ENCODE data around the gene PCDH11Y.
"Not testable (repeated sequence)": the region's sequence is repeated elsewhere in the genome, so short reads cannot be mapped to it uniquely, and the experiment has no call there.

Gene PCDH11Y

DNA sequence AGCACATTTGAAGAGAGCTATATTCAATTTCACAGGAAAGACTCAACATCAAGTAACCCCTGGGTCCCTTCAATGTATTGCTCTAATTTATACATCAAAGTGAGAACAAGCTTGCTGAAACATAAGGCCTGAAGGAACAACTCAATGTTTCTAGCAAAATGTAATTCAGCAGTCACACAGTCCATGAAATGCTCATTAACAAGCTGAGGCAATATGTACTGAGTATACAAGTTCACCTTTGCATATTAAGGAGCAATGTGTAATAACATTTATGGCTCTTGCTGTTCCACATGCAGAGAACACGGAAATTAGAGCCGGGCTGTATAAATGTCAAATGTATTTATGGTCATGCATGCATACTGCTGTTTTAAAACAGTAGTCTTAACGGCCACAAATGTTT is 342.1 kb downstream of the PCDH11Y start:
- not testable (repeated sequence) for H3K4me3 ChIP-seq (ENCODE audit: low read depth in 1 of 2, low read length in 2 of 2); H3K9ac ChIP-seq (ENCODE audit: low read depth in 1 of 2, low read length in 2 of 2); H3K36me3 ChIP-seq (ENCODE audit: control insufficient read depth in 1 of 2, insufficient read depth in 2 of 2, low read length in 2 of 2); H3K9me3 ChIP-seq (ENCODE audit: control insufficient read depth in 1 of 2, low read length in 2 of 2); H3K27ac ChIP-seq (ENCODE audit: low read depth, low read length); H3K4me1 ChIP-seq (ENCODE audit: control insufficient read depth in 1 of 2, insufficient read depth in 2 of 2, low read length in 2 of 2); H3K27me3 ChIP-seq (ENCODE audit: control insufficient read depth in 1 of 2, insufficient read depth in 2 of 2, low read length in 2 of 2)

DNA sequence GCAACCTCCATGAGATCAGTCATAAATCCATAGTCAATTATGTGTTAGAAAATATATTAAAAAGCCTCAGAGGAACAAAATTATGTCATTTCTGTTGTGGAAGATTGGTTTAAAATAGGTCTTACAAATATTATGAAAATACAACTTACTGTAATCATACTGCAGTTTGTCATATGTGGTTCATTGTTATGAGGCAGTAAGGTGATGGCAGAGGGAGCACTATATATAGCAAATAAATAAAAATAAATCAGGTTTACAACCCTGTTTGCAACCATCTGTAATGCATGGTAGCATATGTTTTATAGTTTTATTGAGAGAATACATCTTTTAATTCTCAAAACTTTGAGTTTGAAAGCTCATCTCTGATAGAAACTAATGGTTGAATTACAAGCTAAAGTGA is 543.6 kb downstream of the PCDH11Y start:
- H3K4me3 ChIP-seq (ENCODE audit: low read depth in 1 of 2, low read length in 2 of 2); H3K4me1 ChIP-seq (ENCODE audit: control insufficient read depth in 1 of 2, insufficient read depth in 2 of 2, low read length in 2 of 2); H3K27ac ChIP-seq (ENCODE audit: low read depth, low read length); H3K36me3 ChIP-seq (ENCODE audit: control insufficient read depth in 1 of 2, insufficient read depth in 2 of 2, low read length in 2 of 2); H3K9ac ChIP-seq (ENCODE audit: low read depth in 1 of 2, low read length in 2 of 2); H3K9me3 ChIP-seq (ENCODE audit: control insufficient read depth in 1 of 2, low read length in 2 of 2); H3K27me3 ChIP-seq (ENCODE audit: control insufficient read depth in 1 of 2, insufficient read depth in 2 of 2, low read length in 2 of 2): not testable (repeated sequence)

DNA sequence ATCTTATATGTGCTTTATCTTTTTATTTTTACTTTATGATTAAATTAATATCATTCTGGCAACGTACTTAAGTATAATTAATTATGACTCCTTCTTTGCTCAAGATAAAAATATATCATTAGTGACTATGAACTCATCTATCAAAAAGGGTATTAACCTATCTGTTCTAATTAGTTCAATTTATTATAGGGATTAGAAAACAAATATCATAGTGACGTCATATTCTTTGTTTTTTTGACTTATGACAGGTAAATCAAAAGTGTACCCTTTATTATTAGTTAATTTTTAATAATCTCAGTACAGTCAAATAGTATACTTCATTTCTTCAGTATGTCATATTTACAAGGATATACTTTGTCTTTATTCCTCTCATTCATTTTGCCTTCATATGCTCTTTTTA is 638.5 kb downstream of the PCDH11Y start:
- not testable (repeated sequence) for H3K27ac ChIP-seq (ENCODE audit: low read depth, low read length); H3K36me3 ChIP-seq (ENCODE audit: control insufficient read depth in 1 of 2, insufficient read depth in 2 of 2, low read length in 2 of 2); H3K9ac ChIP-seq (ENCODE audit: low read depth in 1 of 2, low read length in 2 of 2); H3K4me3 ChIP-seq (ENCODE audit: low read depth in 1 of 2, low read length in 2 of 2); H3K27me3 ChIP-seq (ENCODE audit: control insufficient read depth in 1 of 2, insufficient read depth in 2 of 2, low read length in 2 of 2); H3K4me1 ChIP-seq (ENCODE audit: control insufficient read depth in 1 of 2, insufficient read depth in 2 of 2, low read length in 2 of 2); H3K9me3 ChIP-seq (ENCODE audit: control insufficient read depth in 1 of 2, low read length in 2 of 2)

DNA sequence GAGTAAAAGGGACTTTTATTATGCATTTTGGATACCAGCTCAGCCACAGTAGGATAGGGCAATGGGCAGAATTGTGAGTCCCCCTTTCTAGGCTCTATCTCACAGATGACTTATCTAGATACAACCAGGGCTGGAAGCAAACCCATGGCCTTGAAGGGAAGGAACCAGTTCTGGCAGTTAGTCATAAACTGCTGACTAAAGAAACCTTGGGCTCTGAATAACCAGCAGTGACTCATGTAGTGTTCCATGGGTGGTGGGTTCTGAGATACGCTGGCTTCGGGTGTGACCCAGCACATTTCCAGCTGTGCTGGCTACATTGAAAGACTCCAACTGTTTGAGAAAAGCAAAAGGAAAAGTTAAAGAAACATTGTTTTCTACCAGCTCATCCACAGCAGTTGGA is 679.2 kb downstream of the PCDH11Y start:
- not testable (repeated sequence) for H3K27me3 ChIP-seq (ENCODE audit: control insufficient read depth in 1 of 2, insufficient read depth in 2 of 2, low read length in 2 of 2); H3K36me3 ChIP-seq (ENCODE audit: control insufficient read depth in 1 of 2, insufficient read depth in 2 of 2, low read length in 2 of 2); H3K4me3 ChIP-seq (ENCODE audit: low read depth in 1 of 2, low read length in 2 of 2); H3K9me3 ChIP-seq (ENCODE audit: control insufficient read depth in 1 of 2, low read length in 2 of 2); H3K27ac ChIP-seq (ENCODE audit: low read depth, low read length); H3K4me1 ChIP-seq (ENCODE audit: control insufficient read depth in 1 of 2, insufficient read depth in 2 of 2, low read length in 2 of 2); H3K9ac ChIP-seq (ENCODE audit: low read depth in 1 of 2, low read length in 2 of 2)

DNA sequence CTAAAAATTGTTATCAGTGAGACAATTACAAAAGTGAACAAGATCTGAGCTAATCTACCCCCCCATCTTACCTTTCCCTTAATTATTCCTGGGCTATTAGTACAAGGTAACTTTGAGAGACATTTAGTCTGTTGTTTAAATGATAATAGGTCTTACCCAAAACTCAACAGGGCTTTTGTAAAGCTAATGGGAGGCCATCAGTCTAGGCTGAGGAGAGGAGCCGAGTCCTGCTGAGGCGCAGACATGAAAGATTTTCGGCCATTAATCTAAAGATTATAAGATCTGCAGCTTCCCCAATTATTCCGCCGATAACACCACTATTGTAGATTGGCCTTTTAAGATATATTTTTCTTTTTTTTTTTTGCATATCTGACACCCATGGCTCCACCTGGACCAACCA is 708.6 kb downstream of the PCDH11Y start:
- not testable (repeated sequence) for H3K4me3 ChIP-seq (ENCODE audit: low read depth in 1 of 2, low read length in 2 of 2); H3K27ac ChIP-seq (ENCODE audit: low read depth, low read length); H3K9me3 ChIP-seq (ENCODE audit: control insufficient read depth in 1 of 2, low read length in 2 of 2); H3K36me3 ChIP-seq (ENCODE audit: control insufficient read depth in 1 of 2, insufficient read depth in 2 of 2, low read length in 2 of 2); H3K27me3 ChIP-seq (ENCODE audit: control insufficient read depth in 1 of 2, insufficient read depth in 2 of 2, low read length in 2 of 2); H3K9ac ChIP-seq (ENCODE audit: low read depth in 1 of 2, low read length in 2 of 2); H3K4me1 ChIP-seq (ENCODE audit: control insufficient read depth in 1 of 2, insufficient read depth in 2 of 2, low read length in 2 of 2)

DNA sequence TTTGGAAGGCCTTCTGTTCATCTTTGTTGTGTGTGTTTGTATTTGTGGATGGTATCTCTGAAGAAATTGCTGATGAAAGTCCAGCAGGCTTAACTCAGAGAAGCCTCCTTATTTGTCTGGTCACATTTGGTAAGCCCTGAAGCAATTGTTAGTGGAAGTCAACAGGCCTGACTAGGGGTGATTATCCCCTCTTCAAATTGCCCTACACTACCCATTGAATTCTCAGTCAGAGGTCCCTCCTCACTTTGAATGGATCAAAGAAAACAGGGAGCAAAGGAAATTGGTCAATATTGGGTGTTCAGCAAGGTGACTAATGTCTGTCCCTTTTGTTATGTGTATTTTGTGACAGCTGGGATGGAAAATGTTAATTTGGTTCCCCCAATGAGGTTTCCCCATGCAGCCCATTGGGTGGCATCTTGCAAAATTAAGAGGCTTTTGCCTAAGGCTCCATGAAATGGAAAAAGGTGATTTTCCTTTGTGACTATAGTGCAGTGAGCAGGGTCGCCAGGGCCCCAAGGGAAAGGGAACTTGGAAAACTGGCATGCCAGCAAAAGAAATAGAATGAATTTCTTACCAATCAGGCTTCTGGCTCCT is 709.8 kb downstream of the PCDH11Y start:
- not testable (repeated sequence) for H3K36me3 ChIP-seq (ENCODE audit: control insufficient read depth in 1 of 2, insufficient read depth in 2 of 2, low read length in 2 of 2); H3K4me3 ChIP-seq (ENCODE audit: low read depth in 1 of 2, low read length in 2 of 2); H3K27ac ChIP-seq (ENCODE audit: low read depth, low read length); H3K4me1 ChIP-seq (ENCODE audit: control insufficient read depth in 1 of 2, insufficient read depth in 2 of 2, low read length in 2 of 2); H3K9me3 ChIP-seq (ENCODE audit: control insufficient read depth in 1 of 2, low read length in 2 of 2); H3K27me3 ChIP-seq (ENCODE audit: control insufficient read depth in 1 of 2, insufficient read depth in 2 of 2, low read length in 2 of 2); H3K9ac ChIP-seq (ENCODE audit: low read depth in 1 of 2, low read length in 2 of 2)

DNA sequence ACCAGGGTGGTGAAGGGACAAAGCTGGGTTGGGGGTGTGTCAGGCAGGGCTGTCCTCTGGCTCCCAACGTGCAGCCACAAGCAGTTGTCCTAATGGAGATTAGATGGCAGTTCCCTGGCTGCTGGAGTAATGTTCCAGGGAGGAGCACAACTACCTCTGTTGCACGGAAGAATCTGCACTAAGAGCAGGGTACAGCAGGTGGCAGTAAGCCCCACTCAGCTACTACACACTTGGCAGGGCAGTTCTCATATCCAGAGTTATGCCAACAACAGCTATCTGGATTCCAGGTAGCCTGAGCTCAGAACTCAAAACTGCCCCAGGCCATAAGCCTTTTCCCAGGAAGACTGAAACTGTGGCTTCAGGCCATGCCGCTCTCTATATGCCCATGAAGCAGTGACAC is 761.3 kb downstream of the PCDH11Y start:
- not testable (repeated sequence) for H3K9me3 ChIP-seq (ENCODE audit: control insufficient read depth in 1 of 2, low read length in 2 of 2); H3K4me3 ChIP-seq (ENCODE audit: low read depth in 1 of 2, low read length in 2 of 2); H3K9ac ChIP-seq (ENCODE audit: low read depth in 1 of 2, low read length in 2 of 2); H3K27ac ChIP-seq (ENCODE audit: low read depth, low read length); H3K4me1 ChIP-seq (ENCODE audit: control insufficient read depth in 1 of 2, insufficient read depth in 2 of 2, low read length in 2 of 2); H3K36me3 ChIP-seq (ENCODE audit: control insufficient read depth in 1 of 2, insufficient read depth in 2 of 2, low read length in 2 of 2); H3K27me3 ChIP-seq (ENCODE audit: control insufficient read depth in 1 of 2, insufficient read depth in 2 of 2, low read length in 2 of 2)

DNA sequence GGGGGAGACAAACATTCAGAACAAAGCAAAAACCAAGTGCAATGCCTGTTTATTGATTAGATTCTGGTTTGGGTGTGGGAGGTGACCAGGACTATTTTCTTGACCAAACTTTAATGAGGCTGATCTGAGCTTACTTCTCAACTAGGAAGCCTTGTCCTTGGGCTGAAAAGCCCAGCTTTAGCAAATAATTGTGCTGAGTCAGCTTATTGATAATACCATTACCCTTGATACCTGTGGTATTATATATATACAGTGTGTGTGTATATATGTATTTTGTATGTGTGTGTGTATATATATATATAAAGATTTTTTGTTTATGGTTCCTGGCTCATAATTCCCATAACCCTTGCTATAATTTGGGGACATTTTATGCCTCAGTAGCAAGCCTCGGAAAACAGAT is 776.4 kb downstream of the PCDH11Y start:
- H3K36me3 ChIP-seq (ENCODE audit: control insufficient read depth in 1 of 2, insufficient read depth in 2 of 2, low read length in 2 of 2); H3K27ac ChIP-seq (ENCODE audit: low read depth, low read length); H3K9me3 ChIP-seq (ENCODE audit: control insufficient read depth in 1 of 2, low read length in 2 of 2); H3K9ac ChIP-seq (ENCODE audit: low read depth in 1 of 2, low read length in 2 of 2); H3K27me3 ChIP-seq (ENCODE audit: control insufficient read depth in 1 of 2, insufficient read depth in 2 of 2, low read length in 2 of 2); H3K4me1 ChIP-seq (ENCODE audit: control insufficient read depth in 1 of 2, insufficient read depth in 2 of 2, low read length in 2 of 2); H3K4me3 ChIP-seq (ENCODE audit: low read depth in 1 of 2, low read length in 2 of 2): not testable (repeated sequence)
